H1 (cell line): Measurements from ENCODE around the gene DAO. TPM values are rescaled to one million over a fixed set of nuclear protein-coding genes. Genes with fewer than 3 reads are reported as not detected.

Experiments used
- ASH2L ChIP-seq: fragments of 200-600, 300-600 bp; sonication (generic); IDR thresholded peaks from one replicate; pipeline ENCODE4 v1.7.1; 2017; ENCODE audit warnings: low read length
- MAFK ChIP-seq: IDR thresholded peaks from 2 replicates; pipeline ENCODE4 v1.6.1; 2012; ENCODE audit warnings: low read depth, mild to moderate bottlenecking, improper control_type of control experiment, low read length
- SIX5 ChIP-seq: IDR thresholded peaks from 2 replicates; pipeline ENCODE4 v1.6.1; 2011; ENCODE audit warnings: mild to moderate bottlenecking, low read depth, low read length
- SP1 ChIP-seq: IDR thresholded peaks from 2 replicates; pipeline ENCODE4 v1.6.1; 2011; ENCODE audit warnings: low read depth, low read length
- TAF1 ChIP-seq: IDR thresholded peaks from 2 replicates; pipeline ENCODE4 v1.6.1; 2011; ENCODE audit warnings: mild to moderate bottlenecking, low read depth, low read length
- TAF7 ChIP-seq: optimal IDR thresholded peaks from 2 replicates; pipeline ENCODE3; 2011; ENCODE audit warnings: low read depth, mild to moderate bottlenecking, inconsistent platforms, low read length, moderate library complexity, borderline replicate concordance
- polyA plus RNA-seq, 7 experiments: library from polyadenylated mRNA; depleted of rRNA in 3 of 7; stranded (reverse) in 5 of 7; unstranded in 2 of 7; fragments of >200 nt in 5 of 7; fragments of 200-250 nt in 2 of 7; gene quantifications; 1 replicate in 5 of 7; 2 replicates in 1 of 7; 4 replicates in 1 of 7; pipeline versions ENCODE4 v1.2.1 to v1.2.3, GENCODE V29; 2011 to 2013; ENCODE audit warnings: missing spikeins in 2 of 7, mixed read lengths in 2 of 7
- total RNA-seq: library from RNA; stranded (reverse); fragmentation: NEBNext Ultra II Directional; extraction: Animal tissue kit (Norgen Biotek cat#: 25700); gene quantifications from 2 replicates; pipeline ENCODE4 v1.2.1, GENCODE V29; 2021
- TF ChIP-seq, protein P1 (sequence below): fragments of 300-600 bp; sonication (generic); IDR thresholded peaks from 2 replicates; pipeline ENCODE4 v1.7.1; 2012; ENCODE audit warnings: low read length, moderate library complexity, mild to moderate bottlenecking, inconsistent platforms; ENCODE audit not compliant: insufficient replicate concordance
- TF ChIP-seq, protein P2 (sequence below): IDR thresholded peaks from 2 replicates; pipeline ENCODE4 v1.6.1; 2011; ENCODE audit warnings: low read depth, mild to moderate bottlenecking, low read length; ENCODE audit not compliant: insufficient read depth

The DAO gene
- total and polyA plus RNA-seq, 2 of the 8 experiments (the other 6 are each of a cell fraction or from before 2014, with no cell fraction given): not detected

DNA sequence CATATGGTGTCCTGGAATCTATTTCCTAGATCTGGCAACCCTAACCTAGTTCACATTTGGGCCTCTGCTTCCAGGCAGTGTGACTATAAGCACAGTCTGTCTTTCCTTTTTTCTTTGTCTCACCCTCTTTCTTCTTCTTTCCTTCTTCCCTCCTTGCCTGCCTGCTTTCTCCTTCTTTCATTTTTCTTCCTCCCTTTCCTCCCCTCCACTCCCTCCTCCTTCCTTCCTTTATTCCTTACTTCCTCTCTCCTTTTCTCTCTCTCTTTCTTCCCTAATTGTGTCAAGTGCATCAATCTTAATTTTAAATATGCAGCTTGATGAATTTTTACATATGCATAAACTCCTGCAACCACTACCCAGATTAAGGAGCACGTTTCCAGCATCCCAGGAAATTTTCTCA lies 4.6 kb upstream of the DAO start (continued):
- TF ChIP-seq, protein P1, sequence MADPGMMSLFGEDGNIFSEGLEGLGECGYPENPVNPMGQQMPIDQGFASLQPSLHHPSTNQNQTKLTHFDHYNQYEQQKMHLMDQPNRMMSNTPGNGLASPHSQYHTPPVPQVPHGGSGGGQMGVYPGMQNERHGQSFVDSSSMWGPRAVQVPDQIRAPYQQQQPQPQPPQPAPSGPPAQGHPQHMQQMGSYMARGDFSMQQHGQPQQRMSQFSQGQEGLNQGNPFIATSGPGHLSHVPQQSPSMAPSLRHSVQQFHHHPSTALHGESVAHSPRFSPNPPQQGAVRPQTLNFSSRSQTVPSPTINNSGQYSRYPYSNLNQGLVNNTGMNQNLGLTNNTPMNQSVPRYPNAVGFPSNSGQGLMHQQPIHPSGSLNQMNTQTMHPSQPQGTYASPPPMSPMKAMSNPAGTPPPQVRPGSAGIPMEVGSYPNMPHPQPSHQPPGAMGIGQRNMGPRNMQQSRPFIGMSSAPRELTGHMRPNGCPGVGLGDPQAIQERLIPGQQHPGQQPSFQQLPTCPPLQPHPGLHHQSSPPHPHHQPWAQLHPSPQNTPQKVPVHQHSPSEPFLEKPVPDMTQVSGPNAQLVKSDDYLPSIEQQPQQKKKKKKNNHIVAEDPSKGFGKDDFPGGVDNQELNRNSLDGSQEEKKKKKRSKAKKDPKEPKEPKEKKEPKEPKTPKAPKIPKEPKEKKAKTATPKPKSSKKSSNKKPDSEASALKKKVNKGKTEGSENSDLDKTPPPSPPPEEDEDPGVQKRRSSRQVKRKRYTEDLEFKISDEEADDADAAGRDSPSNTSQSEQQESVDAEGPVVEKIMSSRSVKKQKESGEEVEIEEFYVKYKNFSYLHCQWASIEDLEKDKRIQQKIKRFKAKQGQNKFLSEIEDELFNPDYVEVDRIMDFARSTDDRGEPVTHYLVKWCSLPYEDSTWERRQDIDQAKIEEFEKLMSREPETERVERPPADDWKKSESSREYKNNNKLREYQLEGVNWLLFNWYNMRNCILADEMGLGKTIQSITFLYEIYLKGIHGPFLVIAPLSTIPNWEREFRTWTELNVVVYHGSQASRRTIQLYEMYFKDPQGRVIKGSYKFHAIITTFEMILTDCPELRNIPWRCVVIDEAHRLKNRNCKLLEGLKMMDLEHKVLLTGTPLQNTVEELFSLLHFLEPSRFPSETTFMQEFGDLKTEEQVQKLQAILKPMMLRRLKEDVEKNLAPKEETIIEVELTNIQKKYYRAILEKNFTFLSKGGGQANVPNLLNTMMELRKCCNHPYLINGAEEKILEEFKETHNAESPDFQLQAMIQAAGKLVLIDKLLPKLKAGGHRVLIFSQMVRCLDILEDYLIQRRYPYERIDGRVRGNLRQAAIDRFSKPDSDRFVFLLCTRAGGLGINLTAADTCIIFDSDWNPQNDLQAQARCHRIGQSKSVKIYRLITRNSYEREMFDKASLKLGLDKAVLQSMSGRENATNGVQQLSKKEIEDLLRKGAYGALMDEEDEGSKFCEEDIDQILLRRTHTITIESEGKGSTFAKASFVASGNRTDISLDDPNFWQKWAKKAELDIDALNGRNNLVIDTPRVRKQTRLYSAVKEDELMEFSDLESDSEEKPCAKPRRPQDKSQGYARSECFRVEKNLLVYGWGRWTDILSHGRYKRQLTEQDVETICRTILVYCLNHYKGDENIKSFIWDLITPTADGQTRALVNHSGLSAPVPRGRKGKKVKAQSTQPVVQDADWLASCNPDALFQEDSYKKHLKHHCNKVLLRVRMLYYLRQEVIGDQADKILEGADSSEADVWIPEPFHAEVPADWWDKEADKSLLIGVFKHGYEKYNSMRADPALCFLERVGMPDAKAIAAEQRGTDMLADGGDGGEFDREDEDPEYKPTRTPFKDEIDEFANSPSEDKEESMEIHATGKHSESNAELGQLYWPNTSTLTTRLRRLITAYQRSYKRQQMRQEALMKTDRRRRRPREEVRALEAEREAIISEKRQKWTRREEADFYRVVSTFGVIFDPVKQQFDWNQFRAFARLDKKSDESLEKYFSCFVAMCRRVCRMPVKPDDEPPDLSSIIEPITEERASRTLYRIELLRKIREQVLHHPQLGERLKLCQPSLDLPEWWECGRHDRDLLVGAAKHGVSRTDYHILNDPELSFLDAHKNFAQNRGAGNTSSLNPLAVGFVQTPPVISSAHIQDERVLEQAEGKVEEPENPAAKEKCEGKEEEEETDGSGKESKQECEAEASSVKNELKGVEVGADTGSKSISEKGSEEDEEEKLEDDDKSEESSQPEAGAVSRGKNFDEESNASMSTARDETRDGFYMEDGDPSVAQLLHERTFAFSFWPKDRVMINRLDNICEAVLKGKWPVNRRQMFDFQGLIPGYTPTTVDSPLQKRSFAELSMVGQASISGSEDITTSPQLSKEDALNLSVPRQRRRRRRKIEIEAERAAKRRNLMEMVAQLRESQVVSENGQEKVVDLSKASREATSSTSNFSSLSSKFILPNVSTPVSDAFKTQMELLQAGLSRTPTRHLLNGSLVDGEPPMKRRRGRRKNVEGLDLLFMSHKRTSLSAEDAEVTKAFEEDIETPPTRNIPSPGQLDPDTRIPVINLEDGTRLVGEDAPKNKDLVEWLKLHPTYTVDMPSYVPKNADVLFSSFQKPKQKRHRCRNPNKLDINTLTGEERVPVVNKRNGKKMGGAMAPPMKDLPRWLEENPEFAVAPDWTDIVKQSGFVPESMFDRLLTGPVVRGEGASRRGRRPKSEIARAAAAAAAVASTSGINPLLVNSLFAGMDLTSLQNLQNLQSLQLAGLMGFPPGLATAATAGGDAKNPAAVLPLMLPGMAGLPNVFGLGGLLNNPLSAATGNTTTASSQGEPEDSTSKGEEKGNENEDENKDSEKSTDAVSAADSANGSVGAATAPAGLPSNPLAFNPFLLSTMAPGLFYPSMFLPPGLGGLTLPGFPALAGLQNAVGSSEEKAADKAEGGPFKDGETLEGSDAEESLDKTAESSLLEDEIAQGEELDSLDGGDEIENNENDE: no peak
- TF ChIP-seq MAFK (no peak), TAF7 (no peak), SP1 (no peak), ASH2L (no peak), TAF1 (no peak), SIX5 (no peak)
- TF ChIP-seq, protein P2, sequence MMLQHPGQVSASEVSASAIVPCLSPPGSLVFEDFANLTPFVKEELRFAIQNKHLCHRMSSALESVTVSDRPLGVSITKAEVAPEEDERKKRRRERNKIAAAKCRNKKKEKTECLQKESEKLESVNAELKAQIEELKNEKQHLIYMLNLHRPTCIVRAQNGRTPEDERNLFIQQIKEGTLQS: no peak
- TF ChIP-seq, all 59 proteins: peak for 0
